Testis (tissue), 3 donors: ENCODE data around the gene HOMER1. TPM values are rescaled to one million over a fixed set of nuclear protein-coding genes. Genes with fewer than 3 reads are reported as not detected.

Experiments
- DNase-seq: peaks from one replicate; pipeline ENCODE4 v3.0.0-alpha.2; 2019
- H3K27ac ChIP-seq, 2 donors: fragments of 200-600 bp; sonication (generic); one replicate each; pipeline ENCODE4 v1.5.1; 2019
- H3K27me3 ChIP-seq: fragments of 200-600 bp; sonication (generic); one replicate; pipeline ENCODE4 v1.5.1; 2019
- H3K36me3 ChIP-seq: fragments of 200-600 bp; sonication (generic); one replicate; pipeline ENCODE4 v1.5.1; 2017; ENCODE audit warnings: low read depth; ENCODE audit errors: missing control alignments
- H3K4me1 ChIP-seq: fragments of 200-600 bp; sonication (generic); one replicate; pipeline ENCODE4 v1.5.1; 2019
- H3K4me3 ChIP-seq, 2 donors: fragments of 200-600 bp; sonication (generic); one replicate each; pipeline ENCODE4 v1.5.1; 2017 to 2019
- H3K9me3 ChIP-seq: fragments of 200-600 bp; sonication (generic); one replicate; pipeline ENCODE4 v1.5.1; 2017
- POLR2A ChIP-seq: fragments of 450-650 bp; IDR thresholded peaks from one replicate; pipeline ENCODE4 v1.6.1; 2017; ENCODE audit warnings: antibody characterized with exemption, mild to moderate bottlenecking, moderate library complexity
- WGBS, 2 donors: methylation state at CpG; one replicate each; pipeline ENCODE4 v1.1.5; 2018; 5-methylcytosine and 5-hydroxymethylcytosine counted together
- intact Hi-C: fragments of 100-400 bp; cut with DNase I; formaldehyde crosslinking; loops from one replicate; pipeline ENCODE4 v1.15.1; 2023; ENCODE audit warnings: low total_unique reads
- polyA plus RNA-seq: library from polyadenylated mRNA; stranded (reverse); fragments of 350-450 nt; fragmentation: Illumina TruSeq; extraction: RNeasy Lipid Tissue Mini Kit (QIAGEN cat#74804); gene quantifications from one replicate; pipeline ENCODE4 v1.2.3, GENCODE V29; 2014; ENCODE audit warnings: low read depth, low replicate concordance; ENCODE audit not compliant: insufficient read depth
- total RNA-seq, 2 donors: library from RNA; depleted of rRNA; stranded (reverse); fragments of >200 nt; gene quantifications; one replicate each; pipeline ENCODE4 v1.2.3, GENCODE V29; 2016
- TF ChIP-seq, protein P1 (sequence below), 3 experiments: fragments of 450-650 bp in 2 of 3; fragments of 200-600 bp in 1 of 3; sonication (generic) in 1 of 3; IDR thresholded peaks; one replicate each; pipeline ENCODE4 v1.5.1; 2016 to 2019; ENCODE audit warnings: antibody characterized with exemption in 3 of 3, mild to moderate bottlenecking in 2 of 3, moderate library complexity in 1 of 3

Gene HOMER1
- total and polyA plus RNA-seq, 3 donors from 2014 or later = 5.7 to 23.0 (median 20.4) TPM

DNA sequence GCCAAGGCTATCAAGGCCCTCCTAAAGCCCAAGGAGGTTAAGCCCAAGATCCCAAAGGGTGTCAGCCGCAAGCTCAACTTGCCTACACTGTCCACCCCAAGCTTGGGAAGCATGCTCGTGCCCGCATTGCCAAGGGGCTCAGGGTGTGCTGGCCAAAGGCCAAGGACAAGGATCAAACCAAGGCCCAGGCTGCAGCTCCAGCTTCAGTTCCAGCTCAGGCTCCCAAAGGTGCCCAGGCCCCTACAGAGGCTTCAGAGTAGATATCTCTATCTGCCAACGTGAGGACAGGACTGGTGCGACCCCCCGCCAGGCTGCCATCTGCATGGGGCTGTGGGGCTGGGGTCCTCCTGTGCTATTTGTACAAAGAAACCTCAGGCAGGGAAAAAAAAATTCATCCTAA is 3.3 kb downstream of the HOMER1 start:
- no peak for DNase-seq
- Histone ChIP-seq H3K36me3 (no peaks in the 10 kb centered on the region), H3K27me3 (no peaks in the 10 kb centered on the region), H3K27ac (no peak overlapping the region), H3K4me3 (no peak overlapping the region), H3K9me3 (no peaks in the 10 kb centered on the region), H3K4me1 (peaks cover 4% of the 10 kb centered on the region)
- intact Hi-C loops = no loop called here
- TF ChIP-seq, protein P1, sequence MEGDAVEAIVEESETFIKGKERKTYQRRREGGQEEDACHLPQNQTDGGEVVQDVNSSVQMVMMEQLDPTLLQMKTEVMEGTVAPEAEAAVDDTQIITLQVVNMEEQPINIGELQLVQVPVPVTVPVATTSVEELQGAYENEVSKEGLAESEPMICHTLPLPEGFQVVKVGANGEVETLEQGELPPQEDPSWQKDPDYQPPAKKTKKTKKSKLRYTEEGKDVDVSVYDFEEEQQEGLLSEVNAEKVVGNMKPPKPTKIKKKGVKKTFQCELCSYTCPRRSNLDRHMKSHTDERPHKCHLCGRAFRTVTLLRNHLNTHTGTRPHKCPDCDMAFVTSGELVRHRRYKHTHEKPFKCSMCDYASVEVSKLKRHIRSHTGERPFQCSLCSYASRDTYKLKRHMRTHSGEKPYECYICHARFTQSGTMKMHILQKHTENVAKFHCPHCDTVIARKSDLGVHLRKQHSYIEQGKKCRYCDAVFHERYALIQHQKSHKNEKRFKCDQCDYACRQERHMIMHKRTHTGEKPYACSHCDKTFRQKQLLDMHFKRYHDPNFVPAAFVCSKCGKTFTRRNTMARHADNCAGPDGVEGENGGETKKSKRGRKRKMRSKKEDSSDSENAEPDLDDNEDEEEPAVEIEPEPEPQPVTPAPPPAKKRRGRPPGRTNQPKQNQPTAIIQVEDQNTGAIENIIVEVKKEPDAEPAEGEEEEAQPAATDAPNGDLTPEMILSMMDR (IDR thresholded peaks at IDR 0.05) = no peak
- TF ChIP-seq POLR2A = no peak
- WGBS, 2 donors = 42 to 53% methylated on average over 3 to 6 of the region's 6 CpGs

DNA sequence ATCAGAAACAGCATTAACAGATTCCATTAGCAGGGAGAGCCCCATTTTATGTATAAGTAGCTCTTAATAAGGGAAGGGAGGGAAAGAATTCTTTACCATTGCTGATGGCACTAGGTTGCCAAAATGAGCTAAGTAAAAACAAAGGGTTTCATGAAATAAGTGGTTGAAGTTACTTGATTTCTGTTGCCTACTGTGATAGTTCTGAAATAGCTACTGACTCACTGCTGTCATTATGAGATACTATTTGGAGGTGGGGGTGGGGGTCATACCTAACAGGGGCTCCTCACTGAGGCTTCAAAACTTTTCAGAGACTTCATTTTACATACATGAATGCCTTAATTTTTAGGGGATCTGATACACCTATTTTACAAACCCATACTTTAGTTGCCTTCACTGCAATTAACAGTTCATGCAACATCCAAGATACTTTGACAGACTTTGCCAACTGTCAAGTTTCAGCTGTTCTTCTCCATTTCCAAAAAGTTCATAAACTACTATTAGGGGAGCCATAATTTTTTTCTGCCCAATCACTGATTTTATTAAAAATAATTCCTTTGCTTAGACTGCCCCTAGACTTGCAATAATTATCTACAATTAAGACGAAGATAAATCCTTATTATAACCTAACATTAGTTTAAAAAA is 4.6 kb downstream of the HOMER1 start:
- intact Hi-C loops = no loop called here
- Histone ChIP-seq H3K4me3 (no peak overlapping the region), H3K36me3 (no peaks in the 10 kb centered on the region), H3K27me3 (no peaks in the 10 kb centered on the region), H3K27ac (no peak overlapping the region), H3K4me1 (peaks cover 4% of the 10 kb centered on the region), H3K9me3 (no peaks in the 10 kb centered on the region)
- TF ChIP-seq POLR2A = no peak
- WGBS, 2 donors = 76 to 90% methylated on average over 1 of the region's 1 CpG
- no peak for DNase-seq

GRCh38 chr5:79508794-79509193 is 5.1 kb downstream of the HOMER1 start:
- intact Hi-C loops = no loop called here
- 57 to 78% methylated on average over 2 of the region's 2 CpGs for WGBS, 2 donors
- H3K27me3 ChIP-seq = no peaks in the 10 kb centered on the region
- no peaks in the 10 kb centered on the region for H3K36me3 ChIP-seq
- no peak for DNase-seq
- no peaks in the 10 kb centered on the region for H3K9me3 ChIP-seq
- H3K27ac ChIP-seq = no peak overlapping the region
- H3K4me3 ChIP-seq = no peak overlapping the region
- TF ChIP-seq, protein P1 (IDR thresholded peaks at IDR 0.05) = no peak
- no peak for TF ChIP-seq POLR2A
- peaks cover 4% of the 10 kb centered on the region for H3K4me1 ChIP-seq

- no peak for DNase-seq
- no peak for TF ChIP-seq POLR2A
- TF ChIP-seq, protein P1 (IDR thresholded peaks at IDR 0.05) = no peak
- 46 to 60% methylated on average over 2 of the region's 2 CpGs for WGBS, 2 donors
- no peaks in the 10 kb centered on the region for H3K9me3 ChIP-seq
- H3K4me1 ChIP-seq = peaks cover 4% of the 10 kb centered on the region
- H3K27ac ChIP-seq = no peak overlapping the region
- intact Hi-C loops = no loop called here
- H3K36me3 ChIP-seq = no peaks in the 10 kb centered on the region
- no peaks in the 10 kb centered on the region for H3K27me3 ChIP-seq
- no peak overlapping the region for H3K4me3 ChIP-seq
Observed at GRCh38 chr5:79508354-79508753, 5.6 kb downstream of the HOMER1 start.

DNA sequence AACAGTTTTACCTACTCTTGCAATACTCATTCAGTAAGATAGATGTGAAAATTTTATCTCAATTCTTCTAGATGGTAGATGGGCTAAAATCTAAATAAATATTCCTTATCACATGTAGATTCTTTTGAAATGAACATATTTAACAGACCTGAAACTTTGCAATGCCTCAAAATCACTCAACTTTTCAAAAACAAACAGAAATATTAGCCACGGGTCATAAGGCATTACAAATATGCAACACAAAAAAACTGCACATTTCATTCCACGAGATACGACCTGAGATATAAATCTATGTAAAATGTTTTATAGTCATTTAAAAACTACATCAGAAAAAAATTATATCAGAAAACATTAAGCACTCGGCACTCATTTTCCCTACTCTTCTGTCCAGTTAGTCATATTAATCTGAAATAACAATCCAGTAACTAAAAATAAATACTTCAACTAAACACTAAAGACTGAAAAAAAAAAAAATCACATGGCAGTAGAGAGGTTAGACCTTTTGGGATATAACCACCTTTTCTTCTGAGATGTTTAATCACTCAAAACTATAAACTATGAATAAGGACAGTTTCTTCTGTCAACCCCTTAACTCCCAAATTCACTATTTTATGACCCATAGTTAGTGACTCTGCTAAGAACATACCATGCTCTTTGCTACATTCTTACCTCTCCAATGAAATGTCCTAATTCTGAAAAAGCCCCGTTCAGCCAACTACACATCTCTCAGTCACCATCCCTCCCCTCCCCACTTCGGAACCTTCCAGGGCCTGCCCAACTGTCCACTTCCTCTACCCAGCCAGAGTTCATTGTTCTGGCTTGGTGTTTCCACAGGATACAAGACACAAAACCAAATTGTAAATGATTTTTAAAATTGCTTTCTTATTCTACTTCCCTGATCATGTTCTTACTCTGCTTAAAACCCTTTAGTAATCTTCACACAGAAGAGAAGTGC is 6.4 kb downstream of the HOMER1 start:
- Histone ChIP-seq H3K27me3 (no peaks in the 10 kb centered on the region), H3K36me3 (no peaks in the 10 kb centered on the region), H3K9me3 (no peaks in the 10 kb centered on the region), H3K27ac (no peak overlapping the region), H3K4me1 (peaks cover 4% of the 10 kb centered on the region), H3K4me3 (no peak overlapping the region)
- no peak for DNase-seq
- 76 to 81% methylated on average over 6 of the region's 6 CpGs for WGBS, 2 donors
- intact Hi-C loops = no loop called here
- TF ChIP-seq POLR2A = no peak
- TF ChIP-seq, protein P1 (IDR thresholded peaks at IDR 0.05) = no peak
